Epithelial cell of prostate (primary cell): ENCODE measurements around the gene C1GALT1C1L.
"Not testable (repeated sequence)": the region's sequence is repeated elsewhere in the genome, so short reads cannot be mapped to it uniquely, and the experiment has no call there.

Experiments
- DNase-seq: peaks from one replicate; pipeline ENCODE4 v3.0.0-alpha.2; 2011; ENCODE audit warnings: low read depth, low spot score
- H3K27ac ChIP-seq: fragments of 450-650 bp; 2 replicates; pipeline ENCODE4 v1.5.1; 2017; ENCODE audit warnings: mild to moderate bottlenecking

The C1GALT1C1L gene

DNA sequence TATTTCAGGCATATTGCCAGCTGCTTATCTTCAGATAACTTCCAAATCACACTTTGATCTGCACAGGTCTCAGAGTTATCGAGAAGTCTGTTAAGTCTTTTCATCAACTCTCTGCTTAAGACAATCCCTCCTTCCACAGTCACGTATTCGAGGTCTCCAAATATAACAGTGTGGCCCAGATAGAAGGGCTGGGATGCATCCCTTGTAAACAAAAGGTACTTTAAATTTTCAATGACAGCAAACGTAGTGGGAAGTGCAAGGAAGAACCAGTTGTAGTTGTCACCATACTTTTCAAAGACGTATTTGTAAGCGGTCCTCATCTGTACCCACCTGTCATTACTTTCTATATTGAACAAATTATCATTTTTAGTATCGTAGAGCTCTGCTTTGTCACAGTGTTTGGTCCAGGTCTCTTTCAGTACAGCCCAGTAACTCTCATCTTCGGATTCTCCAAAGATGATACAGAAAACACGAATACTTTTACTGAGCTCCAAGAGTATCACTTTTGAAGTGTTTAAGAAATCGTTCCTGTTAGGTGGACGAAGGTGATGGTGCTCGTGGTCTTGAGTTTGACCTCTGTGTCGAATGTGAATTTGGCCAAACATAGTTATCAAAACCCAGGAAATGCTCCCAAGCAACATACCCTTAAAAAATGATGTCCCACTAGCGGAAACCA lies 445 bp downstream of the C1GALT1C1L start:
- H3K27ac ChIP-seq, result no peak overlapping the region
- DNase-seq, result no peak

DNA sequence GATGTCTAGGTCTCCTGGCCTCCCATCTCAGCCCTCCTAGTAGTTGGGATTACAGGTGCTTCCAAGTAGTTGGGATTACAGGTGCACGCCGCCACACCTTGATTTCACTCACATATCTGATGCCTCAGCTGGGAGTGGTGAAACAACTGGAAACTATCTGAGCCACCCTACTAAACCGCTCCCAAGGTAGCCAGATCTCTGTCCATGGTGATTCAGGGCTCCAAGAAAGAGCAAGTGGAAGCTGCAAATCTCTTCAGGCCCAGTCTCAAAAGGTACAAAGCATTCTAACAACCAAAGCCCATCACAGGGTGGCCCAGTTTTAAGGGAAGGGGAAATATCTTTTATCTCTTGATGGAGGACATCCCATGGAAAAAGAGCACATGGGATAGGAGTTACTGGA lies 19.0 kb downstream of the C1GALT1C1L start:
- DNase-seq, result no peak
- H3K27ac ChIP-seq, result no peak overlapping the region

DNA sequence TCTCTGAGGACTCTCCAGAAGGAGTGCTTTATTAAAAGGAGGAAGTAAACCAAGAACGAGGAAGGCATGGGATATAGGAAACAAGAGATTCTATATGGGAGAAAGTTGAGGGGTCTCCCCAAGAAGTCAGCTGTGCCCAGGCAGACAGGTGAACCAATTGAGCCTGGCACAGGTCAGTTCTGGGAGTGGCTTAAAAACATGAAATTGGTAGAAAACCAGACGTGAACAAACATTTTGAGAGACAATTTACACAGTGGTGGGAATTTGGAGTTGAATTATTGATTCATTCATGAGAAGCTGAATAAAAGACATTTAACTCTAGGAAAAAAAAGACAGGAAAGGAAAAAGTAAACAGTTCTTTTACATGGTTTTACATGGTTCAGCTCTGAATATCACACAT lies 22.7 kb downstream of the C1GALT1C1L start:
- H3K27ac ChIP-seq, result no peak overlapping the region
- no peak for DNase-seq

DNA sequence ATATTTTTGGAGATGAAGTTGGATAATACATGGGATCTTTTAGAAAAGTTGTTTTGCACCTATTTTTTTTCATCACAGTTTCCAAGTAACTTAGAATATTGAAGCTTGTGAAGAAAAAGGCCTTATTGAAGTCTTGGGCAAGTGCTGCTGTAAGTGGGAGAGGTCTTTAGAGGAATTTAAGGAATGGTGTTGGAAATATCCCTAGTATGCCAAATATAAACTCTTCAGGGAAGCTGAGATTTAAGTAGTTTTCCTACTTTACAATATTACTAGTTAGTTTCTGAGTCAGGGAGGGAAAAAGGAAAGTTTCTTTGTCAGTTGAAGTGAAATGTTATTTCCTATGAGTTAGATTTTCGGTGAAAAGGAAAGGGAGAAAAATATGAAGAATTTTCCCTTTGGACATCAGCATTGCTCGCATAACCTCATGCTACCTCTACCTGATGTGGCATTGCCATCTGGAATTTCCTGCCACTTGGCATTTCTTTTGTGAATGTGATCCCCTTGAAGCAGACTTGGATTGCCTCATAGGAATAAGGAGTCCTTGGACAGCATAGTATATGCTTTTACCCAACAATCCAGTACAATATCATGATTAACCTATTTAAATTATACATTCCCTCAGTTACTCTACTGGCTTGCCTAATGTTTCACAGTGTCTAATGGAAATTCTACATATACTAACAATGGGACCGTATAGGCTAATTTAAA lies 27.1 kb downstream of the C1GALT1C1L start:
- no peak for DNase-seq
- no peak overlapping the region for H3K27ac ChIP-seq

DNA sequence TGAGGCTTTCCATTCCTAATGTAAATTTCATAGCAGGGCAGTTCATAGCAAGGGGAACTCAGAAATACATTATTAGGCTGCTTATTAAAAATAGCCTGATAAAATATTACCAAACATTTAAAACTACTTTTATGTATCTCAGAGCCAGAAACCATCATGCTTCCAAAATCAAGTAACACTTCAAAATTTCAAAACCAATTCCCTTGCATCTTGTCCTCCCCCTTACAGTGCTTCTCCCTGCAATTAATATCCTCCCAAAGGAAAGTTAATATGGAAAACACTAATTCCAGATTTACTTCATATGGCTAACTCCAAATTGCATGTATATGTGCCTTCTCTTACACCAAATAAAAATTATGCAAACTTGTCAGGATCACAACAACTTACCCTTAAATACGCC lies 32.5 kb downstream of the C1GALT1C1L start:
- no peak overlapping the region for H3K27ac ChIP-seq
- no peak for DNase-seq

DNA sequence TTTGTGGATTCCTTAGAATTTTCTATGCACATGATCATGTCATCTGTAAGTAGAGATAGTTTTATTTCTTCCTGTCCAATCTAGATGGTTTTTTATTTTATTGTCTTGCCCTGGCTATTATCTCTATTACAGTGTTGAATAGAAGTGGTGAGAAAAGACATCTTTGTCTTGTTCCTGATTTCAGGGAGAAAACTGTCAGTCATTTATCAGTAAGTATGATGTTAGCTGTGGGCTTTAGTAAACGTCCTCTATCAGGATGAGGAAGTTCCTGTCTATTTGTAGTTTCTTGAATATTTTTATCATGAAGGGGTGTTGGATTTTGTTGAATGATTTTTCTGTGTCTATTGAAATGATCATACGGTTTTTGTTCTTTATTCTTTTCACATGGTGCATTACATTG lies 33.9 kb downstream of the C1GALT1C1L start:
- no peak overlapping the region for H3K27ac ChIP-seq
- no peak for DNase-seq

DNA sequence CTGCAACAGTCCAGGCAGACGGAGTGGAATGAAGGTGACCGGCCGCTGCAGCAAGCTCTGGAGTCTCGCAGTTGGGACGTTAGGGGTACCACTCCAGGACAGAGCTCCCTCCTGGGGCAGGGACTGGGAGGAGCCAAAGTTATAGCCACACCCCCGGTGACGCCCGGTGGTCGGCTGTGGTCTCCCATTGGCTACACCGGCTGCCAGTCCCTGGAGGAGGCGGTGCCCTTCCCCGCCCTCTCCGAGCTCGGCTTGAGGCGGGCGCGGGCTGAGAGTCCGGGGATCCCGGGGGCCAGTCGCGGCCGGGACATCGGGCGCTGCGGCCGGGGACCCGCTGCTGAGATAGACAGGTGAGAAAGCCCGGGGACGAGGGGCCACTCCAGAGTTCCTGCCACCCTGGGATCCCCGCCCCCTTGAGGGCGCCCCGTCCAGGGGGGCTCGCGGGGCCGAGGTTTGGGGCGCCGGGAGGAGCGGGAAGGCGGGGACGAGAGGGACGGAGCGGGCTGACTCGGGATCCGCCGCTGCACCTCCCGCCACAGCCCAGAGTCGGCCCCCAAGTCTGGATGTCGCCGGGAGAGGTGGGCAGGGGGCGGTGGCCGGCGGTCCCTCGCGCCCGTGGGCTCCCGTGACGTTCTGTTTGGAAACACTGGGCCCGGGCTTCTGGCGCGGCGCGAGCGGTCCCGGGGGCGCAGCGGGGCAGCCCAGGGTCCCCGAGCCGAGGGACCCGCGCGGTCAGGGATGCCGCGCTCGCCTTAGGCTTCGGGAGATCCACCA lies 39.0 kb downstream of the C1GALT1C1L start, which contains the start of gene PLEKHH2:
Gene PLEKHH2, plus strand, starts transcription at position 231 of the 774 bp plus-strand sequence. CDS start 7,414 bp downstream, outside the sequence.
- DNase-seq, result peak; percentile 29
- no peak within 1 kb of the TSS for H3K27ac ChIP-seq

DNA sequence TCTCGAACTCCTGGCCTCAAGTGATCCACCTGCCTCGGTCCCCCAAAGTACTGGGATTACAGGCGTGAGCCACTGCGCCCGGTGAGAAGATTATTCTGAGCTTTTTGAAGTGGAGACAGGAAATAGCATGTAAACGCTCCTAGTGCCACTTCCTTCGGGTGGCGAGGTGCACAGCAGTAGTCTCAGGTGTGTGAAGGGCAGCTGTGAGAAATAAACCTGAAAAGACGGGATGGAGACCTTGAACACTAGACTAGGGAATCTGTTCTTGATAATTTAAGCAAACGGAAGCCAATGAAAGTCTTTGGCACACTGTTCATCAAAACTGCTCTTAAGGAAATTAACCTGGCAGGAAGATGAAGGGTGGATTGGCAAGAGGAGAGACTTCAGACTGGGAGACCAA lies 39.6 kb downstream of the C1GALT1C1L start:
- no peak for DNase-seq
- H3K27ac ChIP-seq, result no peak overlapping the region

DNA sequence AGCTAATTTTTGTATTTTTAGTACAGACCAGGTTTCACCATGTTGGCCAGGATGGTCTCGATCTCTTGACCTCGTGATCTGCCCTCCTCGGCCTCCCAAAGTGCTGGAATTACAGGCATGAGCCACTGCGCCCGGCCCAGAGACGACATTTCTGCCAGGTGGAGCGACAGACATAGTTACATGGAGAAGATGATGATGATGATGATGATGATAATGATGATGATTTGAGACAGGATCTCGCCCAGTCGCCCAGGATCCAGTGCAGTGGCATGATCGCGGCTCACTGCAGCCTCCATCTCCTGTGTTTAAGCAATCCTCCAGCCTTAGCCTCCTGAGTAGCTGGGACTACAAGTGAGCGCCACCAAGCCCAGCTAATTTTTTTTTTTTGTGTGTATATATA lies 40.1 kb downstream of the C1GALT1C1L start:
- H3K27ac ChIP-seq, DNase-seq: not testable (repeated sequence)

DNA sequence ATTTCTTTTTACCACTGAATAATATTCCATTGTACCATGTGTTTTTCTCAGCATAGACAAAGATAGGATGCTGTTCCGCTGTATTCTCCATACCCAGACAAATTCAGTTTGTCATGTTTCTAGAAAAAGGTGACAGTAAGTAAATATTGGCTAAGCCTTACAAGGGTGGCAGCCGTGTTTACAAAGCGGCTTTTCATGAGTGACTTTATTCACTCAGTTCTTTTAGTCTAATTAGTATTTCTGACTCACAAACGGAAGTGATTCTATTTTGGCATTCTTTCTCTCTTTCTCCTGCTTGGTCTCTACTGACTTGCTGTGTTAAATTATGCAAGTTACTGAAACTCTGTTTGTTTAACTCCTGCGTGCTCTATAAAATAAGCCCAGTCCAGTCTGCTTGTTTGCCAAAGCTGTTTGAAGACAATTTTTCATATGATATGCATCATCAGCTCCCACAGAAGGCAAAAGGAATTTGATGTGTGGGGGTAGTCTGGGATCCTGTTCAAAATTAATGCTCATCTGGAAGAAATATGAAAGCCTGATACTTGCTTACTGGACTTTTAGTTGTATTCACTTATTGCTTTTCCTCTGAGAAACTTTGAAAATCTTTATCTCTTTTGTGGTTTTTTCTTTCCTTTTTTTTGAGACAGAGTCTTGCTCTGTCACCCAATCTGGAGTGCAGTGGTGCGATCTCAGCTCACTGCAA lies 41.5 kb downstream of the C1GALT1C1L start:
- peak overlapping the region; percentile 47 for H3K27ac ChIP-seq
- DNase-seq, result peak; percentile 63

DNA sequence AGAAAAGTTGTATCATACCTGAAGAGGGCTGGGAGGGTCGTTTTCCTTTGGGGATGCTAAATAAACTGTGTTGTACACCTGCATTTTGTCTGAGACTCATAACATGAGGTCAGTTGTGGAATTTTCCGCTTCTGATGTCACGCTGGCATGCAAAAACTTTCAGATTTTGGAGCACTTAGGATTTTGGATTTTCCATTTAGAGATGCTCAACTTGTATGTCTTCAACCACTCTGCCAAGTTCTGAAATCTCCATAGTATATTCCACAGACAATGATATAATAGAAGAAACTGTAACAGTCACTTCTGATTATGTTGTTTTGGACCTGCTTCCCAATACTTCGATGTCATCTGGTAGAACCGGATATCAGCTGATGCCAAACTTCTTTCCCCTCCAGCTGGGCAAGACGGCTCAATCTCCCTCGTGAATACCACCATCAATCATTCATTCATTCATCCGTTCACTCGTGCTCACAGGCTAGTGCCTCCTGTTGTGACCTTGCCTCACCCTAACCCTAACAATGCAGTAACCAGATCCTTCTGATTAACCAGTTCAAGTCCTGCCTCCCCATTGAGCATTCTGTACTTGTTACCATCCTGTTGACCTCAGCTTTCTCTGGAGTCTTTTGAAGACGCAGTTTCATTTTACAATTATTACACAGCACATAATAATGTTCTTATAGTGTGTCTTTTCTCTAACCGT lies 44.5 kb downstream of the C1GALT1C1L start:
- no peak for DNase-seq
- no peak overlapping the region for H3K27ac ChIP-seq
